Neural progenitor cell (in vitro differentiated cells): Measurements from ENCODE around the gene EFCAB8.

Source experiments
- CTCF ChIP-seq: fragments of 200-600 bp; sonication (generic); IDR thresholded peaks from 2 replicates; pipeline ENCODE4 v1.5.1; 2017; ENCODE audit warnings: antibody characterized with exemption, mild to moderate bottlenecking
- EZH2 ChIP-seq: fragments of 200-600 bp; sonication (generic); IDR thresholded peaks from 2 replicates; pipeline ENCODE4 v1.6.1; 2017; ENCODE audit warnings: antibody characterized with exemption, mild to moderate bottlenecking, moderate library complexity
- EZH2phosphoT487 ChIP-seq: fragments of 200-600 bp; sonication (generic); IDR thresholded peaks from 2 replicates; pipeline ENCODE4 v1.6.1; 2017; ENCODE audit warnings: antibody characterized with exemption

- TF ChIP-seq CTCF (no peak), EZH2phosphoT487 (no peak), EZH2 (no peak)
Observed at GRCh38 chr20:32869562-32869961, 10.8 kb downstream of the EFCAB8 start.
